ENCODE measurements around the gene COL28A1. TPM values are rescaled to one million over a fixed set of nuclear protein-coding genes. Genes with fewer than 3 reads are reported as not detected.

The COL28A1 gene
- total RNA-seq, 1 experiment from 2014 or later: 0.26 TPM

DNA sequence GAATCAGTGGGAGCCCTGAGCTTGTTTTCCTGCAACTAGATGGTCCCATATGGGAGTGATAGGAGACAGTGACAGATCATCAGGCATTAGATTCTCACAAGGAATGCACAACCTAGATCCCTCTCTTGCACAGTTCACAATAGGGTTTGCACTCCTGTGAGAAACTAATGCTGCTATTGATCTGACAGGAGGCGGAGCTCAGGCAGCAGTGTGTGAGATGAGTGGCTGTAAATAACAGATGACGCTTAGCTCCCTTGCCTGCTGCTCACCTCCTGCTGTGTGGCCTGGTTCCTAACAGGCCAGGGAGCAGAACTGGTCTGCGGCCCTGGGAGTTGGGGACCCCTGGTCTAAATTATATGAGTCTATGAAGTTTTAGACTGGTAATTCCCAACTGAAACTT lies 34.9 kb upstream of the COL28A1 start:
- DNase-seq (no peak), ATAC-seq (no peak)
- H3K4me1 ChIP-seq (ENCODE audit: insufficient read depth, low read length): peaks cover 29% of the 10 kb centered on the region
- no TSS peak for BruUV-seq (replicated peaks)
- H2AFZ ChIP-seq (ENCODE audit: low read length): no peak overlapping the region
- intact Hi-C loops (cut with micrococcal nuclease): no loop called here
- CTCF ChIA-PET: no interaction called here
- H3K27me3 ChIP-seq (ENCODE audit: low read length): no peaks in the 10 kb centered on the region
- no peak overlapping the region for H3K9ac ChIP-seq (ENCODE audit: low read length)
- no peak for TF ChIP-seq EZH2 (IDR thresholded peaks at IDR 0.05; ENCODE audit: low read length, unreplicated experiment)
- TF ChIP-seq EZH2phosphoT487 (IDR thresholded peaks at IDR 0.05; ENCODE audit: borderline replicate concordance, low read length): no peak
- TF ChIP-seq, protein P1, sequence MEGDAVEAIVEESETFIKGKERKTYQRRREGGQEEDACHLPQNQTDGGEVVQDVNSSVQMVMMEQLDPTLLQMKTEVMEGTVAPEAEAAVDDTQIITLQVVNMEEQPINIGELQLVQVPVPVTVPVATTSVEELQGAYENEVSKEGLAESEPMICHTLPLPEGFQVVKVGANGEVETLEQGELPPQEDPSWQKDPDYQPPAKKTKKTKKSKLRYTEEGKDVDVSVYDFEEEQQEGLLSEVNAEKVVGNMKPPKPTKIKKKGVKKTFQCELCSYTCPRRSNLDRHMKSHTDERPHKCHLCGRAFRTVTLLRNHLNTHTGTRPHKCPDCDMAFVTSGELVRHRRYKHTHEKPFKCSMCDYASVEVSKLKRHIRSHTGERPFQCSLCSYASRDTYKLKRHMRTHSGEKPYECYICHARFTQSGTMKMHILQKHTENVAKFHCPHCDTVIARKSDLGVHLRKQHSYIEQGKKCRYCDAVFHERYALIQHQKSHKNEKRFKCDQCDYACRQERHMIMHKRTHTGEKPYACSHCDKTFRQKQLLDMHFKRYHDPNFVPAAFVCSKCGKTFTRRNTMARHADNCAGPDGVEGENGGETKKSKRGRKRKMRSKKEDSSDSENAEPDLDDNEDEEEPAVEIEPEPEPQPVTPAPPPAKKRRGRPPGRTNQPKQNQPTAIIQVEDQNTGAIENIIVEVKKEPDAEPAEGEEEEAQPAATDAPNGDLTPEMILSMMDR (conservative IDR thresholded peaks at IDR 0.05; ENCODE audit: low read depth, low read length): no peak
- no peaks in the 10 kb centered on the region for H3K9me2 ChIP-seq (replicated peaks; ENCODE audit: low read length)
- no peak overlapping the region for H3K4me2 ChIP-seq (ENCODE audit: low read length)
- H3K9me3 ChIP-seq (ENCODE audit: low read length): no peaks in the 10 kb centered on the region
- no peak overlapping the region for H3K4me3 ChIP-seq (ENCODE audit: low read length)
- POLR2A ChIA-PET (ENCODE audit: unreplicated experiment): no interaction called here
- peaks cover 3% of the 10 kb centered on the region for H3F3A ChIP-seq (ENCODE audit: low read length, unreplicated experiment)
- H3K36me3 ChIP-seq (ENCODE audit: low read depth, low read length): 0 out of 2 replicates have a peak, but pooled peaks cover 6% of the 10 kb centered on the region
- no peaks in the 10 kb centered on the region for H4K20me1 ChIP-seq (ENCODE audit: low read length)
- peaks cover 73% of the 10 kb centered on the region for H3K79me2 ChIP-seq (ENCODE audit: low read length)
- H3K27ac ChIP-seq (ENCODE audit: low read length): no peak overlapping the region

DNA sequence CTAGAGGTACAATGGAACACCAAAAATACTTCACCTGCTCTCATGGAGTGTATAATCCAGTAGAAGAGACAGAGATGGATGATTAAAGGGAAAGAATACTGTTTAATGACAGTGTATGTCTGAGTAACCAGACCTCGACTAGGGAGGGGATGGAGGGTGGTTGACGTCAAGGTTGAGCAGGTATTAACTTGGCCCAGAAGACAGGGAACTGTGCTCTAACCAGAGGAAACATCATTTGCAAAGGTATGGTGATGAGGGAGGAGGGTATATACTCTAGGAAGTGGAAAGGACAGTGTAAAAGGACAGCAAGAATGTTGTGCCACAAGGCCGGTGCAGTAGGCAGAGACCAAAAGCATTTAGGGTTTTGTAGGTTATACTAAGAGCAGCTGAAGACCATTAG lies 33.9 kb upstream of the COL28A1 start:
- peaks cover 69% of the 10 kb centered on the region for H3K79me2 ChIP-seq (ENCODE audit: low read length)
- peaks cover 38% of the 10 kb centered on the region for H3K4me1 ChIP-seq (ENCODE audit: insufficient read depth, low read length)
- no peak overlapping the region for H3K9ac ChIP-seq (ENCODE audit: low read length)
- H3K27ac ChIP-seq (ENCODE audit: low read length): no peak overlapping the region
- no peaks in the 10 kb centered on the region for H3K9me3 ChIP-seq (ENCODE audit: low read length)
- H3K4me3 ChIP-seq (ENCODE audit: low read length): peak overlapping the region; percentile 86; the same call in 1 of the 2 replicates
- peaks cover 3% of the 10 kb centered on the region for H3F3A ChIP-seq (ENCODE audit: low read length, unreplicated experiment)
- POLR2A ChIA-PET (ENCODE audit: unreplicated experiment): no interaction called here
- ATAC-seq: no peak
- H3K36me3 ChIP-seq (ENCODE audit: low read depth, low read length): 0 out of 2 replicates have a peak, but pooled peaks cover 6% of the 10 kb centered on the region
- no peaks in the 10 kb centered on the region for H3K27me3 ChIP-seq (ENCODE audit: low read length)
- DNase-seq: no peak
- TF ChIP-seq, protein P1 (conservative IDR thresholded peaks at IDR 0.05; ENCODE audit: low read depth, low read length): no peak
- TF ChIP-seq EZH2 (IDR thresholded peaks at IDR 0.05; ENCODE audit: low read length, unreplicated experiment) (no peak), EZH2phosphoT487 (IDR thresholded peaks at IDR 0.05; ENCODE audit: borderline replicate concordance, low read length) (no peak)
- no peaks in the 10 kb centered on the region for H4K20me1 ChIP-seq (ENCODE audit: low read length)
- intact Hi-C loops (cut with micrococcal nuclease): no loop called here
- no peak overlapping the region for H2AFZ ChIP-seq (ENCODE audit: low read length)
- peak overlapping the region; percentile 97; the same call in 1 of the 2 replicates for H3K4me2 ChIP-seq (ENCODE audit: low read length)
- CTCF ChIA-PET: no interaction called here
- H3K9me2 ChIP-seq (replicated peaks; ENCODE audit: low read length): no peaks in the 10 kb centered on the region
- no TSS peak for BruUV-seq (replicated peaks)

DNA sequence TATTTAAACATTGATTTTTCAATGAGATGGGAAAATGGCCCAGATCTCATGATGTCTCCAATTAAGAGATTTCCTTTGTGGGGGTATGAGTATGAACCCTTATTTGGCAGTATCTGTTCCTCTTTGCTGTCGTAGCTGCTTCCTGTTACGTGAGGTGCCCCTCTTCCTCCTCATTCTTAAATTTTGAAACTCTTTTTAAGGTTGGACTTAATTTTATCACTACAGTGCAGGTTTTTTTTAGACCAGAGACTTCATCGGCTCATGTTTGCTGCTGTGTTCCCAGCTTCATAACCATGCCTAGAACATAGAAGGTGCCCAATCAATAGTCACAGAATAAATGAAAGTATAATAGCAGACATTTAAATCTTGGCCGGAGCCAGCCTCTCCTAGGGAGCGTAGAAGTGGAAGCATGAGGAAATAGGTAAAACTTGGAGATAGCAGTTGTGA lies 33.4 kb upstream of the COL28A1 start:
- POLR2A ChIA-PET (ENCODE audit: unreplicated experiment): no interaction called here
- no TSS peak for BruUV-seq (replicated peaks)
- no peak for DNase-seq
- H3K9me2 ChIP-seq (replicated peaks; ENCODE audit: low read length): no peaks in the 10 kb centered on the region
- peaks cover 64% of the 10 kb centered on the region for H3K79me2 ChIP-seq (ENCODE audit: low read length)
- H3K27me3 ChIP-seq (ENCODE audit: low read length): no peaks in the 10 kb centered on the region
- H3K4me3 ChIP-seq (ENCODE audit: low read length): peak overlapping the region; percentile 86
- H3K9ac ChIP-seq (ENCODE audit: low read length): no peak overlapping the region
- peaks cover 44% of the 10 kb centered on the region for H3K4me1 ChIP-seq (ENCODE audit: insufficient read depth, low read length)
- H3K4me2 ChIP-seq (ENCODE audit: low read length): peak overlapping the region; percentile 97
- H3K36me3 ChIP-seq (ENCODE audit: low read depth, low read length): 0 out of 2 replicates have a peak, but pooled peaks cover 6% of the 10 kb centered on the region
- TF ChIP-seq EZH2 (IDR thresholded peaks at IDR 0.05; ENCODE audit: low read length, unreplicated experiment): no peak
- no peak for TF ChIP-seq EZH2phosphoT487 (IDR thresholded peaks at IDR 0.05; ENCODE audit: borderline replicate concordance, low read length)
- TF ChIP-seq, protein P1 (conservative IDR thresholded peaks at IDR 0.05; ENCODE audit: low read depth, low read length): no peak
- intact Hi-C loops (cut with micrococcal nuclease): no loop called here
- no peaks in the 10 kb centered on the region for H4K20me1 ChIP-seq (ENCODE audit: low read length)
- CTCF ChIA-PET: no interaction called here
- H2AFZ ChIP-seq (ENCODE audit: low read length): no peak overlapping the region
- H3K9me3 ChIP-seq (ENCODE audit: low read length): no peaks in the 10 kb centered on the region
- H3K27ac ChIP-seq (ENCODE audit: low read length): no peak overlapping the region
- ATAC-seq: no peak
- peaks cover 4% of the 10 kb centered on the region for H3F3A ChIP-seq (ENCODE audit: low read length, unreplicated experiment)
